ENCODE results near the gene ELMO1.

GRCh38 chr7:36806891-36807290, 641.8 kb downstream of the ELMO1 start:
- TF ChIP-seq, protein P1, sequence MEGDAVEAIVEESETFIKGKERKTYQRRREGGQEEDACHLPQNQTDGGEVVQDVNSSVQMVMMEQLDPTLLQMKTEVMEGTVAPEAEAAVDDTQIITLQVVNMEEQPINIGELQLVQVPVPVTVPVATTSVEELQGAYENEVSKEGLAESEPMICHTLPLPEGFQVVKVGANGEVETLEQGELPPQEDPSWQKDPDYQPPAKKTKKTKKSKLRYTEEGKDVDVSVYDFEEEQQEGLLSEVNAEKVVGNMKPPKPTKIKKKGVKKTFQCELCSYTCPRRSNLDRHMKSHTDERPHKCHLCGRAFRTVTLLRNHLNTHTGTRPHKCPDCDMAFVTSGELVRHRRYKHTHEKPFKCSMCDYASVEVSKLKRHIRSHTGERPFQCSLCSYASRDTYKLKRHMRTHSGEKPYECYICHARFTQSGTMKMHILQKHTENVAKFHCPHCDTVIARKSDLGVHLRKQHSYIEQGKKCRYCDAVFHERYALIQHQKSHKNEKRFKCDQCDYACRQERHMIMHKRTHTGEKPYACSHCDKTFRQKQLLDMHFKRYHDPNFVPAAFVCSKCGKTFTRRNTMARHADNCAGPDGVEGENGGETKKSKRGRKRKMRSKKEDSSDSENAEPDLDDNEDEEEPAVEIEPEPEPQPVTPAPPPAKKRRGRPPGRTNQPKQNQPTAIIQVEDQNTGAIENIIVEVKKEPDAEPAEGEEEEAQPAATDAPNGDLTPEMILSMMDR (IDR thresholded peaks at IDR 0.05) = no peak
- TF ChIP-seq POLR2A (IDR thresholded peaks at IDR 0.05) = no peak

All from lower leg skin (tissue), 3 donors.